OCI-LY3 (cell line): Measurements from ENCODE around the gene PARD6G.

ENCODE experiments used
- EZH2phosphoT487 ChIP-seq: fragments of 200-600 bp; shearing (Covaris generic); IDR thresholded peaks from 2 replicates; pipeline ENCODE4 v1.6.1; 2018; ENCODE audit warnings: antibody characterized with exemption, mixed run types, low read depth
- TF ChIP-seq, protein P1 (sequence below): fragments of 200-600, 300-600 bp; sonication (generic); IDR thresholded peaks from 2 replicates; pipeline ENCODE4 v1.5.1; 2014; ENCODE audit warnings: antibody characterized with exemption, low read length, low read depth

DNA sequence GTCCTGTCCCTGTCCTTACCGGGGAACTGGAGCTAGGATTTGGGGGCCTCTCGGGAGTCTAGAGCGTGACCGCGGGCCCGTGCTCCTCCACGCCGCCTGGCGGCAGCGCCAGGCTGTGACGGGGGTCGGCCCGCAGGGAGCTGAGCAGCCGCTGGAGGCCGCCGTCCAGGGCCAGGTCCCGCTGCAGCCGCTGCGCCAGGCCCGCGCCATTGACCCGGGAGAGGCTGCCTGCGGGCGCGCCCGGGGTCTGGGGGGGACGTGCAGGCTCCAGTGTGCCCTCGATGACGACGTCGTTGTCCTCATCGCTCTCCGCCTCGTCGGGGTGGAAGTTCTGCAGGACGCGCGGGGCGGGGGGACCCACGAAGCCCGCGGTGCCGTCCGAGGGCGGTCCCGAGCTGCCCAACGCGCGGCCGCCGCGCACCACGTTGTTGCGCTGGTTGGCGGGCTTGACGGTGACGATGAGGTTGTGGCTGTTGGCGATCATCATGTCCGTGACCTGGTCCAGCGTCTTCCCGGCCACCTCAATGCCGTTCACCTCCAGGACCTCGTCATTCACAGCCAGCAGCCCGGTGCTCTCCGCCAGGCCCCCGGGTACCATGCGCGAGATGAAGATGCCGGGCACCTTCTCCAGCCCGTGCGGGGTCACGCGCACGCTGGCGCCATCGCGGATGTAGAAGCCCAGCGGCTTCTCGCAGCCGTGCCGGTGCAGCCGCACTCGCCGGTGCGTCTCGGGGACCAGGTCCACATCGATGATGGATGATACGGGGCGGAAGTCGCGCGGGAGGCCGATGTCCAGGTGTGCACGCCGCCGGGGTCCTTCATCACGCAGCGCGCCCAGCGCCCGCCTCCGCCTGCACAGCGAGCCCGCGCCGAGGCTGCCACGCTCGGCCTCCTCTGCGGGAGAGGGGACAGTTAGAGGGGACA, 87.3 kb downstream of the PARD6G start:
- TF ChIP-seq, protein P1, sequence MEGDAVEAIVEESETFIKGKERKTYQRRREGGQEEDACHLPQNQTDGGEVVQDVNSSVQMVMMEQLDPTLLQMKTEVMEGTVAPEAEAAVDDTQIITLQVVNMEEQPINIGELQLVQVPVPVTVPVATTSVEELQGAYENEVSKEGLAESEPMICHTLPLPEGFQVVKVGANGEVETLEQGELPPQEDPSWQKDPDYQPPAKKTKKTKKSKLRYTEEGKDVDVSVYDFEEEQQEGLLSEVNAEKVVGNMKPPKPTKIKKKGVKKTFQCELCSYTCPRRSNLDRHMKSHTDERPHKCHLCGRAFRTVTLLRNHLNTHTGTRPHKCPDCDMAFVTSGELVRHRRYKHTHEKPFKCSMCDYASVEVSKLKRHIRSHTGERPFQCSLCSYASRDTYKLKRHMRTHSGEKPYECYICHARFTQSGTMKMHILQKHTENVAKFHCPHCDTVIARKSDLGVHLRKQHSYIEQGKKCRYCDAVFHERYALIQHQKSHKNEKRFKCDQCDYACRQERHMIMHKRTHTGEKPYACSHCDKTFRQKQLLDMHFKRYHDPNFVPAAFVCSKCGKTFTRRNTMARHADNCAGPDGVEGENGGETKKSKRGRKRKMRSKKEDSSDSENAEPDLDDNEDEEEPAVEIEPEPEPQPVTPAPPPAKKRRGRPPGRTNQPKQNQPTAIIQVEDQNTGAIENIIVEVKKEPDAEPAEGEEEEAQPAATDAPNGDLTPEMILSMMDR = no peak
- no peak for TF ChIP-seq EZH2phosphoT487
